GM03348 (cell line): ENCODE measurements around the gene ZFAND3.
A peak's percentile ranks its signal among the peaks of the same experiment; 100 is the strongest.

ENCODE experiments used
- DNase-seq: peaks from one replicate; pipeline ENCODE4 v3.0.0; 2012; ENCODE audit warnings: low spot score

ZFAND3 gene

DNA sequence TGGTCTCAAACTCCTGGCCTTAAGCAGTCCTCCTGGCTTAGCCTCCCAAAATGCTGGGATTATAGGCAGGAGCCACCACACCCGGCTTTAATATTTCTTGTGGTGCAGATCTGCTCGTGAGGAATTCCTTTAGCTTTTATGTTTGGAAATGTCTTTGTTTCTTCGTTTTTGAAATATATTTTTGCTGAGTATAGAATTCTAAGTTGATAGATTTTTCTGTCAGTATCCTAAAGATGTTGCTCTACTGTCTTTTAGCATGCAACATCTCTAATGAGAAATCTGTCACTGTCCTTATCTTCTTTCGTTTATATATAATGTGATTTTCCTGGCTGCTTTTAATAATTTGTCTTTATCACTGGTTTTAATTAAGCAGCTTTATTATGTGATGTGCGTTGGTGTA, 75.1 kb downstream of the ZFAND3 start:
- DNase-seq: no peak

DNA sequence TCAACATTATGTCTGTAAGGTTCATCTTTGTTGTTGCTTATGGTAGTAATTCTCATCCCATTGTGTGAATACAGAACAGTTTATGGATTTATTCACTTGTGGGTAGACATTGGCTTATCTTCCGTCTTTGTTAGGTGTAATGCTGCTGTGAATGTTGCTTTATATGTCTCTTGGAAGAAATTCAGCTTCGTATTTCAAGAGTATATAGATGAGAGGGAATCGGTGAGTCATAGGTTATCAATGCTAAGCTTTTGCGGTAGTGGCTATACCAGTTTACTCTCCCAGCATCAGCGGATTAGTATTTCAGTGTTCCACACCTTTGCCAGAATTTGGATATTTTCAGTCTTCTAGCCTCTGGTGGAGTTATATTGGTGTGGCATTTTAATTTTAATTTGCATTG, 77.8 kb downstream of the ZFAND3 start:
- DNase-seq: no peak

DNA sequence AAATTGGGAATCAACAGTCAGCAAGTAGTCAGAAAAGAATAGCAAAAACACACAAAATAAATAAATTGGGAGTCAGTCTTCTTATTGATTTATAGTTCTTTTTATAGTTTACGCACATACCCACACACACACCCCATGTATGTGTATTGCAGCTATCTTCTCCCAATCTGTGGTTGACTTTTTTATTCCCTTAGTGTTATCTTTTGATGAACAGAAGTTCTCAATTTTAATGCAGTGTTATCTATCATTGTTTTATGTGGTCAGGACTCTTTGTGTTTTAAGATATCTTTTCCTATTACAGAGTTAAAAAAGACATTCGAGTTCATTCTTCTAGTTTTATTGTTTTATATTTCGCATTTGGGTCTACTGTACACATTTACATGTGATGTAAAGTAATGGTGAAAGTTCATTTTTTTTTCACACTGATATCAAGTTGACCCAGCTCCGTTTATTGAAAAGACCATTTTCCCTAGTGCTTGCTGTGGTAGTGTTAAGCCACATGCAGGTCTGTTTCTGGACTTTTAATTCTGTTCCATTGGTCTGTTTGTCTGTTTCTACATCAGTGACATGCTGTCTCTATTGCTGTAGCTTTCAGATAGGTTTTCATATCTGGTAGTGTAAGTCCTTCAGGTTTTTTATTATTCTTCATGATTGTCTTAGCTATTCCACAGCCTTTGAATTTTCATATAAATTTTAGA, 78.4 kb downstream of the ZFAND3 start:
- no peak for DNase-seq

DNA sequence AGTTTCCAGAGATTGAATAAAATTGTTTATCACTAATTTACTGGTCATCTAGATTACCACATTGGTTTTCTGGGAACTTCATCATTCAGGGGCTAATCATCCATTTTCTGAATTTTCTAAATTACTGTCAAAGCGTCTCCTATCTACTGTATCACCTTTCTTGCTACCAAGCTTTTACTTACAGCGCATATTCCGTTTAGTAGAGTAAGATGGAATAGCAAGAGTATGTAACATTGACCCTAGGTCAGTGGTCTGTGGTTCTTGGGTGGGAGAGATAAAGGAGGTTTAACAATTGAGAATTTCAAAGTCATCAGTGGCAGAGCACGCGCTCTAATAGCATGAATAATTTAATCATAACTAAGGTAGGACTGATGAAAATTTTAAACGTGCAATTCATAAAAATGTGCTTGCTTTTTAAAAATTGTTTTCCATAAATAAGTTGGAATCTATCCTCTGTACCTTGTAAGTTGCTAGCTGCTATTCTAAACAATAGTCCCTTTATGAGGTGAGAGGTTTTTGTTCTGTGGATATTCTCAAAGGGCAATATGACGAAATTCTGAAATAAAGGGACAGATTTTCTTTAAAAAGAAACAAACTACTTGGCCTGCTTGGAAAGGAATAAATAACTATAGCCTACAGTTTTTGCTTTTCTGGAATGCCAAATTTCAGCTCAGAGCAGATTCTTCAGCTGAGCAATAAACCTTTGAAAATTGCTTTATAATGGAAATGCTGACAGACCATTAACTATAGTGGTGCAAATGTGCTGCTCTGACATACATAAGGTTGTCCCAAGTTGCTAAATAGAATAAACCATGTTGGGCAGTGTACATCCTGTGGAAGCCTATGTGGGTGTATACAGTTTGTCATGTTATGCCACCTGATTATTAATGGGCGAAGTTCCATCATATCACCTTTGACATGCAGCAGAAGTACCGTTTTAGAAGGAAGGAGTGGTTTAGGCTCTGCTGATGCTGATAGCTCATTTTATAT, 84.1 kb downstream of the ZFAND3 start:
- DNase-seq: no peak

DNA sequence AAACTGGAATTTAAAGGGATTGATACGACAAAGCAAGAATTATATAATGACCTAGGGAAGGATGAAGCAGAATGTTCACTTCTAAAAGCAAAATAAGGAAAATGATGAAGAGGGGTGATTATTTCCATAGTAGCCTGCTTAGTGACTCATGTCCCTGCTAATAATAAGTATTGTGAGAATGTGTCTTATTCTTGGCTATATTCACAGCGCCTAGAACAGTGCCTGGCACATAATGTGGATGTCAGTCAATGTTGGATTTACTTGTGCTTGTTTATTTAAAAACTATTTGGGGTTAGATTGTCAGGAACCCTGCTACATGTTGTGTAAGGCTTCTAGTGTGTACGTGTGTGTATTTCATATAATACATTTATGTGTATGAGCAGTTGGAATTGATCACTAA, 85.1 kb downstream of the ZFAND3 start:
- DNase-seq: no peak

DNA sequence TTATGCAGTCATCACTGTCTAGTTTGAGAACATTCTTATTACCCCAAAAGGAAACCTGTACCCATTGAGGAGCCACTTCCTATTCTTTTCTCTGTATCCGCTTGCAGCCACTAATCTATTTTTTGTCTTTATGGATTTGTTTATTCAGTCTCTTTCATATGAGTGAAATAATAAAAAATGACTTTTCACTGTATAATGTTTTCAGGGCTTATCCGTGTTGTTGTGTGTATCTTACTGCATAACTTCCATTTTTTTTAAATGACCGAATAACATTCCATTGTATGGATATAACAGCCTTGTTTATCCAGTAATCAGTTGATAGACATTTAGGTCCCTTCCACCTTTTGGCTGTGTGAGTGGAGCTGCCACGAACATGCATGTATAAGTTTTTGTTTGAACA, 86.6 kb downstream of the ZFAND3 start:
- no peak for DNase-seq

DNA sequence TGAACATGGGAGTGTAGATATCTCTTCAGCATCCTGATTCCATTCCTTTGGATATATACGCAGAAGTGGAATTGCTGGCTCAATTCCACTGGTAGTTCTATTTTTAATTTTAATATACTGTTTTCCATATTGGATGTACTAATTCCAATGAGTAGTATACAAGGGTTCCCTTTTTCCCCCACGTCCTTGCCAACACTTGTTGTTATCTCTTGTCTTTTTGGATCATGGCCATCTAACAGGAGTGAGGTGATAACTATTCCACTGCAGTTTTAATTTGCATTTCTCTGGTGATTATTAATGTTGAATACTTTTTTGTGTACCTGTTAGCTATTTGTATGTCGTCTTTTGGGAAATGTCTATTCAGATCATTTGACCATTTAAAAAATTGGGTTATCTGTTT, 91.5 kb downstream of the ZFAND3 start:
- no peak for DNase-seq

DNA sequence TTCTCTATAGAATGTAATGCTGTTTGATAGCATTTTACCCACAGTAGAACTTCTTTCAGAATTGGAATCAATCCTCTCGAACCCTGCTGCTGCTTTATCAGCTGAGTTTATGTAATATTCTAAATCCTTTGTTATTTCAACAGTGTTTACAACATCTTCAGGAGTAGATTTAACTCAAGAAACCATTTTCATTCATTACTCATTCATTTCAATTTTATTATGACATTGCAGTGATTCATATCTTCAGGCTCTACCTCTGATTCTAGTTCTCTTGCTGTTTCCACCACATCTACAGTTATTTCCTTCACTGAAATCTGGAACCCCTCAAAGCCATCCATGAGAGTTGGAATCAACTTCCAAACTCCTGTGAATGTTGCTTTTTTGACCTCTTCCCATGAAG, 93.7 kb downstream of the ZFAND3 start:
- DNase-seq: no peak

DNA sequence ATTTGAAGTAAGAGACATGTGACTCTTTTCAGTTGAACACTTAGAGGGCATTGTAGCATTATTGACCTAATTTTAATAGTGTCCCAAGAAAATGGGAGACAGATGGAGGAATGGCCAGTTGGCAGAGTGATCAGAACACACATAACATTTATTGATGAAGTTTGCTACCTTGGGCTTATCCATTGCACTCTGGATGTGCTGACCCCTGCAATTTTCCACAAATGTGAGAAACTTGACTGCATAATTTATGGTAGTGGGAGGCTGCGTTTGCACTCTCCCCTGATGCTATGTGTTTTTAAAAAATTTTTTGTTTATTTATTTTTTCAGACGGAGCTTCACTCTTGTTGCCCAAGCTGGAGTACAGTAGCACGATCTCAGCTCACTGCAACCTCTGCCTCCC, 95.9 kb downstream of the ZFAND3 start:
- no peak for DNase-seq

DNA sequence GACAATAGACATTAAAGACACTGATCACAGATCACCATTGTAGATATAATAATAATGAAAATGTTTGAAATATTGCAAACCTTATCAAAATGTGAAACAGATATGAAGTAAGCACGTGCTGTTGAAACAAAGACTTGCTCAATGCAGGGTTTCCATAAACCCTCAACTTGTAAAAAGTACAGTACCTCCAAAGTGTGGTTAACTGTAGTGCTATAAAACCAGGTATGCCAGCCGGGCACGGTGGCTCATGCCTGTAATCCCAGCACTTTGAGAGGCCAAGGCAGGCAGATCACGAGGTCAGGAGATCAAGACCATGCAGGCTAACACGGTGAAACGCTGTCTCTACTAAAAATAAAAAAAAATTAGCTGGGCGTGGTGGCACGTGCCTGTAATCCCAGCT, 96.6 kb downstream of the ZFAND3 start:
- DNase-seq: no peak

DNA sequence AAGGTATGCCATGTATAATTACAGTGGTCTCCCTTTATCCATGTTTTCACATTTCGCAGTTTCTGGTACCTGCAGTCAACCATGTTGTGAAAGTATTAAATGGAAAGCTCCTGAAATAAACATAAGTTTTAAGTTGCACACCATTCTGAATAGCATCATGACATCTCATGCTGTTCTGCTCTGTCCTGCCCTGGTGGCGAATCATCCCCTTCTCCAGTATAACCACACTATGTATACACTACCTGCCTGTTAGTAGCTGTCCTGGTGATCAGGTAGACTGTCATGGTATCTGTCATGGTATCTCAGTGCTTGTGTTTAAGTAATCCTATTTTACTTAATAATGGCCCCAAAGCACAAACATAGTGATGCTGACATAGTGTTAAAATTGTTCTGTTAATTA, 97.1 kb downstream of the ZFAND3 start:
- DNase-seq: no peak

DNA sequence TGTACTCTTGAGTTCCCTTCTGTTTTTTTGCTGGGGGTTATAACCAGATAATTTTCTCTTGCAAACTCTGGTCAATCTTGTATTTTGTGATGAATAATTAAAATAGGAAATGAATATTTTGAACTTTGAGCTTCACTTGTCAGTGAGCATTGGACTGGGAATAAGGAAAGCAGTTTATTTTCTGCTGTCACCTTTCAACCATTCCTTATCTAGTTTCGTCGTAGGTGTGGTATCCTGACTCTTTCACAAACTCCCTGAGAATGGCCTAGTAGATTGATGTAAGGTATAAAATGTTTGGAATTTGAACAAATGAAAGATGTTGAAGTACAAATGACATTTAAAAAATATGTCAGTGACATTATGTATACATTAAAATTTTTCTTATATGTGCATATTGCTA, 98.0 kb downstream of the ZFAND3 start:
- no peak for DNase-seq

DNA sequence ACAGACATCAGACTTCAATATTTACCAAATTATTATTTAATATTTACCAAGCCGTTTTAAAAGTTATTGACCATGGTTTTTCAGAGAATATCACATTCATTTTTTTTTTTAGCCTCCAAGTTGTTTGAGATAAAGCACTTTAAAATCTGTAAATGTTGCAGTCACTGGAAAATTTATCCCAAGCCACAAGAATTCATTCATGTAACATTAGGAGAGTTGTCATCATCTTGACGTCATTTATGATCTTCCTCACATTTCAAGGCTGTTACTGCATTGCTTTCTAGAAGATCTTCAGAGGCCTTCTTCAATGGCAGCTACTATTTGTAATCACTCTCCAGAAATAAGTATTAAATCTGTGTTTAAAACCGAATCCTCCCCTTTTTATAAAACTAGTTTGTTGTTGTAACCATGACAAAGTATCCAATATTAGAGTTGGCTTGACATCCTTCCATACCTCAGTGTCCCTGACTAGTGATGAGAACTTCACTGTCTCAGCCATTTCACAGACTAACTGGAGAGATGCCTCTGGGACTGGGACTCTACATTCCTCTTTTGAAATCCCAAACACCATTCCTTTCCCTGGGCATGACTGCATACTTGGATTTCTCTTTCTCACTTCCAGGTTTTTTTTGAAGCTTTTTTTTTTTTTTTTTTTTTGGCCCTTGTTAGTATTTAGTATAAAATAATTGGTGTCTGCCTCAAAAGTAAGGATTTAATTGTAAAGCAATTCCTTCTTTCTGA, 100.1 kb downstream of the ZFAND3 start:
- peak; percentile 29 for DNase-seq

DNA sequence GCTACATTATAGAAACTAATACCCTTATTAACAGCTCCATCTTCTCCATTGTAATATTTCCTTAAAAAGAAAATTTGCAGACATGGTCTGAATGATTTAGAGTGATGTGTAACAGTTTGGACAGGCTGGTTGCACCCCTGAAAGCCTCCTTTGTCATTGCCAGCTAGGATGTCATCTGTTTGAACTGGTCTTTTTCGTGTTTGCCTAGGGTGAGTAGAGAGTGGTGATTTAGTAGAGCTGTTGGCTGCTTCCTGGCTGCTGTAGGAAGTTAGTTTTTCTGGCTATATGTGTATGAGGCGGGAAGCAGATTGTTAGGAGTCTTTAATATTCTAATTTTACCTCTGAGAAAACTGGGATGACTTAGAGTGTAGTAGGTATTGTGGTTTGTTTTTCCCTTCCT, 101.1 kb downstream of the ZFAND3 start:
- no peak for DNase-seq

DNA sequence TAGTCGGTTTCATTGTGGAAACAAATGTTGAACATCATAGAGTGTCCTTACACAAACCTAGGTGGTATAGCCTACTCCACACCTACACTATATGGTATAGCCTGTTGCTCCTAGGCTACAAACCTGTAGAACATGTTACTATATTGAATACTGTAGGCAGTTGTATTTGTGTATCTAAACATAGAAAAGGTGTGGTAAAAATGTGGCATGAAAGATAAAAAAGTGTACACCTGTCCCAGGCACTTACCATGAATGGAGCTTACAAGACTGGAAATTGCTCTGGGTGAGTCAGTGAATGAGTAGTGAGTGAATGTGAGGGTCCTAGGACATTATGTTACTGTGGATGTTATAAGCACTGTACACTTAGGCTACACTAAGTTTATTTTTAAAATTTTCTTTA, 103.0 kb downstream of the ZFAND3 start:
- no peak for DNase-seq

DNA sequence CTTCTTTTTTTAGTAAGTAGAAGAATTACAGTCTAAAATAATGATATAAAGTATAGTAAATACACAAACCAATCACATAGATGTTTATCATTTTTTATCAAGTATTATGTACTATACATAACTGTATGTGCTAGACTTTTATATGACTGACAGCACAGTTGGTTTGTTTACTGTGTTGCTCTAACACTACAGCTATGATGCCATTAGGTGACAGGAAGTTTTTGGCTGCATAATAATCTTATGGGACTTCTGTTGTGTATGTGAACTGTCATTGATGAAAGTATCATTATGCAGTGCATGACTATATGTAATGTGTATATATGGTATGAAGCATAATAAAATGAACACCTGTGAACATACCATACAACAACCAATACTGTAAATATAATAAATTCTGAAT, 104.0 kb downstream of the ZFAND3 start:
- no peak for DNase-seq

DNA sequence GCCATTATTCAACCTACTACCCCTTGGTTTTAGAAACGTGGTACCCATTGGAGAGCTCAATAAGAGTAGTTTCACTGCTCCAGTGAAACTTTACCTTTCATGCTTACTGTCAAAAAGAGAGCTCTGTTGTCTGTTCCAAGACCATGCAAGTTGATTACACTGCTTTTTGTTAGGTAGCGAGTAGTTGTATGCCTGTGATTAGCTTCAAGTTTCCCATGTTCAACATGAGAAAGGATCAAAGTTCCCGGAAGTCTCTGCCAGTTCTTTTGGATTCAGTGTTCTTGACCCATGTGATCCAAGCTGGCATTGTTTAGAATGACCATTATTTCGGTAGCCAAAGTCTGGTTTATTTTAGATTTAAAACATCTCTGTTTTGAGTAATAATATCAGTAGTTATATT, 107.1 kb downstream of the ZFAND3 start:
- DNase-seq: no peak

DNA sequence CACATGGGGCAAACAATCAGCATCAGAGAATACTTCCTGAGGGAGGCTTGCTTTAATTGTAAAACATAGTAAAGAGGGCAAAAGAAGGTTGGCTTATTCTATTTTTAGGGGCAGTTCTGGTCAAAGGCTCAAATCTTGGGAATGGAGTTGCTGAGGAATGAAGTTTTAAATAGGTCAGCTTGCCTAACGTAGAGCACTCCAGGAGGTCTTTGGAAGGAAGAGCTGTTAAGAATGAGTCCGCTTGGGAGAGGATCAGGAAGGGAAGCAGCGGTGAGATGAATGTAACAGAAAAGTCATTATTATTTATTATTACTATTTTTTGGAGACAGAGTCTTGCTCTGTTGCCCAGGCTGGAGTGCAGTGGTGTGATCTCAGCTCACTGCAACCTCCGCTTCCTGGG, 108.7 kb downstream of the ZFAND3 start:
- no peak for DNase-seq

DNA sequence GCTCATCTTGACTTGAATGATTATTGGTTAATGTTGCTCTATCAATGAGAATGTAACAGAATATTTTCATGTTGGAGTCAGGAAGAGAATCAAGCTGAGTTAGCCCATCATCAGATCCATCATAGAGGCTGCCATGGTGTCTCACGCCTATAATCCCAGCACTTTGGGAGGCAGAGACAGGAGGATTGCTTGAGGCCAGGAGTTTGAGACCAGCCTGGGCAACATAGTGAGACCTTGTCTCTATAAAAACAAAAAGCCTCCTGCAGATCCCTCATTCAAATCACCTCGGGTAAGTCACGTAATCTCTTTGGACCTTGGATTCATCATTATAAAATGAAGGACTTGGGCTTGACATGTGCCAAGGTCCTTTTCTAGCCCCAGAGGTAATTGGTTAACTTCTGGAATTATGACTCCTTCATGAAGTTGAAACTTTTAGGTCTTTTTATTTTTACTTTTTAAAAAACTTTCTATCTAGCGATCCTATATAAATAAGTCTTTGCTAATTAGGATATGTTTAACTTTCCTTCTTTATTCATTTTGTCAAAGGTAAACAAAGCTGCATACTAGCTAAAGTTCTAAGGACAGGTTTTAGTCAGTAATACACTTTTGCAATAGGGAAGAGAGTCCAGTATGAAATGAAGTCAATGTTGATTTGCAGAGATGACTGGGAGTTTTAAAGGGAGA, 110.9 kb downstream of the ZFAND3 start:
- DNase-seq: no peak

DNA sequence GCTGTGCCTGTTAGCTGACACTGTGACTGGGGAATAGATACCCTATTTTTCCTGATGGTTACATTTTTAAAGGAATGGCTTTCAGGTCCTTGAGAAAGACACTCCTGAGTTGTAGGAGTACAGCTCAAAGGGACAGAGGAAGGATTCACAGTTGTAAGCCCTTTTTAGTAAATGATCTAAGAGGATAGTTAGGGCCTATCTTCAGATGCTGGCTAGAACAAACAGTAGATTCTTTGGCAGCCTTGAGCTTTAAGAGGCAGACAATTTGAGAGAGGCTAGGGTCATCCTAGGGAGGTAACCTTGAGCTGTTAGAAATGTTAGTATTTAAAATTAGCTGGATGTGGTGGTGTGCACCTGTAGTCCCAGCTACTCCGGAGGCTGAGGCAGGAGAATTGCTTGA, 111.5 kb downstream of the ZFAND3 start:
- DNase-seq: no peak

DNA sequence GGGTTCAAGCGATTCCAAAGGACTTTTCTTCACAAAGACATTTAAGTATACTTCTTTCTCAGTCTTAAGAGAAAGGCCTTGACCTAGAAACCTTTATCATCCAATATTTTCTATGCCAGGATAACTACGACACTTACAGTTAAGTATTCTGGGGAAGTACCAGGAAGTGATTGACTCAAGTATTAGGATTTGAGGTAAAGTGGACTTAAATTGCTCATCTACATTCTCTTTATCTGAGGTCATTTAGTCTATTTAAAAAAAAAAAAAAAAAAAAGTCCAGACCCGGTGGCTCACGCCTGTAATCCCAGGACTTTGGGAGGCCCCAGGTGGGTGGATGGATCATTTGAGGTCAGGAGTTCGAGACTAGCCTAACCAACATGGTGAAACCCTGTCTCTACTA, 114.7 kb downstream of the ZFAND3 start:
- no peak for DNase-seq

DNA sequence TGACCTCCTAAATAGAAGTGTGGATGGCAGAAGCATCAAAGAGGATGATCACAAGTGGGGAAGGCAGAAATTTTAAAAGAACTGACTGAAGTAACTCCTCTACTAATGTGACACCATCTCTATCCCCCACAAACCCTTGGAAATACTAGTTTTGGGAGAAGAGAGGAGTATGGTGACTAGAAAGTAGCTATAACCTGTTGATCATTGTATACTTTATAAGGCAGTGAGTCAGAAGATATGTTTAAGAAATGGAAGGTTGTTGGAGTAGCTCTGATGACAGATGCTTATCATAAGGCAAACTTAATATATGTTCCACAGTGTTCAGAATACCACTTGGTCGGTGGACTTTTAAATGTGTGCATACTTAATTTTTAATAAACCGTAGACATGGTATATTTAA, 116.6 kb downstream of the ZFAND3 start:
- DNase-seq: no peak
